HEK293 (cell line): Measurements from ENCODE around the gene PRRT1B.

Experiments
- CTCF ChIP-seq: fragments of 450-650 bp; formaldehyde crosslinking; IDR thresholded peaks from 2 replicates; pipeline ENCODE4 v1.5.1; 2016; ENCODE audit warnings: missing biosample characterization, missing genetic modification characterization
- YY1 ChIP-seq: fragments of 450-650 bp; formaldehyde crosslinking; IDR thresholded peaks from 2 replicates; pipeline ENCODE4 v1.5.1; 2018; ENCODE audit warnings: missing biosample characterization, missing genetic modification characterization
- ZNF121 ChIP-seq: fragments of 450-650 bp; formaldehyde crosslinking; IDR thresholded peaks from 2 replicates; pipeline ENCODE4 v1.5.1; 2016; ENCODE audit warnings: missing biosample characterization, missing genetic modification characterization
- ZNF274 ChIP-seq, 2 experiments: fragments of 200-500 bp in 1 of 2; fragments of 450-650 bp in 1 of 2; sonication (Bioruptor generic) in 1 of 2; formaldehyde crosslinking in 1 of 2; IDR thresholded peaks; 2 replicates each; pipeline versions ENCODE4 v1.5.1 to v1.6.1; 2014 to 2016; ENCODE audit warnings: borderline replicate concordance in 1 of 2, inconsistent platforms in 1 of 2, low read length in 1 of 2, missing biosample characterization in 1 of 2, missing genetic modification characterization in 1 of 2
- ZNF629 ChIP-seq: fragments of 450-650 bp; formaldehyde crosslinking; IDR thresholded peaks from 2 replicates; pipeline ENCODE4 v1.5.1; 2017; ENCODE audit warnings: missing biosample characterization, missing genetic modification characterization
- TF ChIP-seq, protein P1 (sequence below): fragments of 450-650 bp; formaldehyde crosslinking; IDR thresholded peaks from 2 replicates; pipeline ENCODE4 v1.5.1; 2016; ENCODE audit warnings: missing biosample characterization, missing genetic modification characterization, low read depth
- TF ChIP-seq, protein P2 (sequence below): fragments of 450-650 bp; formaldehyde crosslinking; IDR thresholded peaks from 2 replicates; pipeline ENCODE4 v1.5.1; 2017; ENCODE audit warnings: missing biosample characterization, missing genetic modification characterization

GRCh38 chr9:131608493-131609037, 63.2 kb downstream of the PRRT1B start:
- no peak for TF ChIP-seq CTCF (tag by site-specific recombination)
- TF ChIP-seq, protein P1, sequence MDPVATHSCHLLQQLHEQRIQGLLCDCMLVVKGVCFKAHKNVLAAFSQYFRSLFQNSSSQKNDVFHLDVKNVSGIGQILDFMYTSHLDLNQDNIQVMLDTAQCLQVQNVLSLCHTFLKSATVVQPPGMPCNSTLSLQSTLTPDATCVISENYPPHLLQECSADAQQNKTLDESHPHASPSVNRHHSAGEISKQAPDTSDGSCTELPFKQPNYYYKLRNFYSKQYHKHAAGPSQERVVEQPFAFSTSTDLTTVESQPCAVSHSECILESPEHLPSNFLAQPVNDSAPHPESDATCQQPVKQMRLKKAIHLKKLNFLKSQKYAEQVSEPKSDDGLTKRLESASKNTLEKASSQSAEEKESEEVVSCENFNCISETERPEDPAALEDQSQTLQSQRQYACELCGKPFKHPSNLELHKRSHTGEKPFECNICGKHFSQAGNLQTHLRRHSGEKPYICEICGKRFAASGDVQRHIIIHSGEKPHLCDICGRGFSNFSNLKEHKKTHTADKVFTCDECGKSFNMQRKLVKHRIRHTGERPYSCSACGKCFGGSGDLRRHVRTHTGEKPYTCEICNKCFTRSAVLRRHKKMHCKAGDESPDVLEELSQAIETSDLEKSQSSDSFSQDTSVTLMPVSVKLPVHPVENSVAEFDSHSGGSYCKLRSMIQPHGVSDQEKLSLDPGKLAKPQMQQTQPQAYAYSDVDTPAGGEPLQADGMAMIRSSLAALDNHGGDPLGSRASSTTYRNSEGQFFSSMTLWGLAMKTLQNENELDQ (tag by site-specific recombination), result no peak
- TF ChIP-seq ZNF629 (tag by site-specific recombination), result no peak
- no peak for TF ChIP-seq ZNF274 (IDR thresholded peaks at IDR 0.05; ENCODE audit: low read length)
- TF ChIP-seq ZNF274 (tag by site-specific recombination; IDR thresholded peaks at IDR 0.05; ENCODE audit: borderline replicate concordance), result no peak
- TF ChIP-seq, protein P2, sequence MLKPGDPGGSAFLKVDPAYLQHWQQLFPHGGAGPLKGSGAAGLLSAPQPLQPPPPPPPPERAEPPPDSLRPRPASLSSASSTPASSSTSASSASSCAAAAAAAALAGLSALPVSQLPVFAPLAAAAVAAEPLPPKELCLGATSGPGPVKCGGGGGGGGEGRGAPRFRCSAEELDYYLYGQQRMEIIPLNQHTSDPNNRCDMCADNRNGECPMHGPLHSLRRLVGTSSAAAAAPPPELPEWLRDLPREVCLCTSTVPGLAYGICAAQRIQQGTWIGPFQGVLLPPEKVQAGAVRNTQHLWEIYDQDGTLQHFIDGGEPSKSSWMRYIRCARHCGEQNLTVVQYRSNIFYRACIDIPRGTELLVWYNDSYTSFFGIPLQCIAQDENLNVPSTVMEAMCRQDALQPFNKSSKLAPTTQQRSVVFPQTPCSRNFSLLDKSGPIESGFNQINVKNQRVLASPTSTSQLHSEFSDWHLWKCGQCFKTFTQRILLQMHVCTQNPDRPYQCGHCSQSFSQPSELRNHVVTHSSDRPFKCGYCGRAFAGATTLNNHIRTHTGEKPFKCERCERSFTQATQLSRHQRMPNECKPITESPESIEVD (tag by site-specific recombination), result no peak
- no peak for TF ChIP-seq ZNF121 (tag by site-specific recombination)
- TF ChIP-seq YY1 (tag by site-specific recombination), result no peak
